A549 (cell line): ENCODE data around the gene ATP2B3.

Experiments used
- BHLHE40 ChIP-seq: IDR thresholded peaks from 2 replicates; pipeline ENCODE4 v1.6.1; 2012; ENCODE audit warnings: low read depth, low read length, inconsistent platforms
- POLR2A ChIP-seq: IDR thresholded peaks from 2 replicates; pipeline ENCODE4 v1.6.1; 2012; ENCODE audit warnings: mild to moderate bottlenecking, low read length
- RFX5 ChIP-seq: fragments of 450-650 bp; IDR thresholded peaks from 2 replicates; pipeline ENCODE4 v1.7.1; 2014; ENCODE audit warnings: antibody characterized with exemption, mild to moderate bottlenecking, moderate library complexity
- RNF2 ChIP-seq: fragments of 200-600 bp; sonication (generic); IDR thresholded peaks from 2 replicates; pipeline ENCODE4 v1.6.1; 2016; ENCODE audit warnings: low read depth, mild to moderate bottlenecking, antibody characterized with exemption, moderate library complexity, borderline replicate concordance
- TF ChIP-seq, protein P1 (sequence below): fragments of 150-350 bp; IDR thresholded peaks from 2 replicates; pipeline ENCODE4 v1.6.1; 2014; ENCODE audit warnings: low read depth, mild to moderate bottlenecking, low read length
- TF ChIP-seq, protein P2 (sequence below): fragments of 200-600 bp; sonication (generic); IDR thresholded peaks from 2 replicates; pipeline ENCODE4 v1.6.1; 2016; ENCODE audit warnings: antibody characterized with exemption, mild to moderate bottlenecking, moderate library complexity

DNA sequence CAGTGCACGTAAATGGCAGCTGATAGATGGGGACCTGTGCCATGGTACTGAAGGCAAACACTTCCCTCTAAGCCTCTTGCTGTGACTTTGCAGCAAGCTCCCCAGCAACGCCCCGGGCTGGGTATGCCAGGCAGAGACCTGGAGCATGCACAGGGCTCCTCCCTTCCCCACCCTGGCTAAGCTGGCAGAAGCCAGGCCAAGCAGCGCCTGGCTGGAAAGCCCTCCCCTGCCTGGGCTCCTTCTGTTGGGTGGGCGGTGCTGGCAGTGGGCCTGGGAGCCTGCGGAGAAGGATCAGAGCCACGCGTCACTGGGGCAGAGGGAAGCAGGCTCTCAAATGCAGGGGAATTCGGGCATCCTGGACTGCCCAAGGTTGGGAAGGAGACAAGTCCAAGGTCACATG lies 3.6 kb downstream of the ATP2B3 start:
- TF ChIP-seq POLR2A (no peak), RFX5 (no peak), BHLHE40 (no peak), RNF2 (no peak)
- TF ChIP-seq, protein P1, sequence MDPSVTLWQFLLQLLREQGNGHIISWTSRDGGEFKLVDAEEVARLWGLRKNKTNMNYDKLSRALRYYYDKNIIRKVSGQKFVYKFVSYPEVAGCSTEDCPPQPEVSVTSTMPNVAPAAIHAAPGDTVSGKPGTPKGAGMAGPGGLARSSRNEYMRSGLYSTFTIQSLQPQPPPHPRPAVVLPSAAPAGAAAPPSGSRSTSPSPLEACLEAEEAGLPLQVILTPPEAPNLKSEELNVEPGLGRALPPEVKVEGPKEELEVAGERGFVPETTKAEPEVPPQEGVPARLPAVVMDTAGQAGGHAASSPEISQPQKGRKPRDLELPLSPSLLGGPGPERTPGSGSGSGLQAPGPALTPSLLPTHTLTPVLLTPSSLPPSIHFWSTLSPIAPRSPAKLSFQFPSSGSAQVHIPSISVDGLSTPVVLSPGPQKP, result no peak
- TF ChIP-seq, protein P2, sequence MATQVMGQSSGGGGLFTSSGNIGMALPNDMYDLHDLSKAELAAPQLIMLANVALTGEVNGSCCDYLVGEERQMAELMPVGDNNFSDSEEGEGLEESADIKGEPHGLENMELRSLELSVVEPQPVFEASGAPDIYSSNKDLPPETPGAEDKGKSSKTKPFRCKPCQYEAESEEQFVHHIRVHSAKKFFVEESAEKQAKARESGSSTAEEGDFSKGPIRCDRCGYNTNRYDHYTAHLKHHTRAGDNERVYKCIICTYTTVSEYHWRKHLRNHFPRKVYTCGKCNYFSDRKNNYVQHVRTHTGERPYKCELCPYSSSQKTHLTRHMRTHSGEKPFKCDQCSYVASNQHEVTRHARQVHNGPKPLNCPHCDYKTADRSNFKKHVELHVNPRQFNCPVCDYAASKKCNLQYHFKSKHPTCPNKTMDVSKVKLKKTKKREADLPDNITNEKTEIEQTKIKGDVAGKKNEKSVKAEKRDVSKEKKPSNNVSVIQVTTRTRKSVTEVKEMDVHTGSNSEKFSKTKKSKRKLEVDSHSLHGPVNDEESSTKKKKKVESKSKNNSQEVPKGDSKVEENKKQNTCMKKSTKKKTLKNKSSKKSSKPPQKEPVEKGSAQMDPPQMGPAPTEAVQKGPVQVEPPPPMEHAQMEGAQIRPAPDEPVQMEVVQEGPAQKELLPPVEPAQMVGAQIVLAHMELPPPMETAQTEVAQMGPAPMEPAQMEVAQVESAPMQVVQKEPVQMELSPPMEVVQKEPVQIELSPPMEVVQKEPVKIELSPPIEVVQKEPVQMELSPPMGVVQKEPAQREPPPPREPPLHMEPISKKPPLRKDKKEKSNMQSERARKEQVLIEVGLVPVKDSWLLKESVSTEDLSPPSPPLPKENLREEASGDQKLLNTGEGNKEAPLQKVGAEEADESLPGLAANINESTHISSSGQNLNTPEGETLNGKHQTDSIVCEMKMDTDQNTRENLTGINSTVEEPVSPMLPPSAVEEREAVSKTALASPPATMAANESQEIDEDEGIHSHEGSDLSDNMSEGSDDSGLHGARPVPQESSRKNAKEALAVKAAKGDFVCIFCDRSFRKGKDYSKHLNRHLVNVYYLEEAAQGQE, result no peak
